Activated CD4-positive, alpha-beta T cell treated with anti-CD3 and anti-CD28 coated beads for 36 hours (primary cell): ENCODE data around the gene PIM3. TPM values are rescaled to one million over a fixed set of nuclear protein-coding genes. Genes with fewer than 3 reads are reported as not detected.

ENCODE experiments used
- ATAC-seq: fragments of 200-7000 bp; cut with Tn5 transposase; one replicate; pipeline ENCODE4 v1.10.0; 2021; ENCODE audit warnings: mild to moderate bottlenecking, moderate library complexity
- CTCF ChIA-PET: fragments of 350-600 bp; sonication (Branson Sonifier 250); formaldehyde crosslinking; loops from one replicate; lab custom pipeline; 2021; ENCODE audit warnings: antibody characterized with exemption; lab: Charles Lee
- POLR2A ChIA-PET: fragments of 350-600 bp; sonication (Branson Sonifier 250); formaldehyde crosslinking; loops from one replicate; lab custom pipeline; 2021; ENCODE audit warnings: antibody characterized with exemption, inconsistent platforms; lab: Charles Lee
- DNase-seq: peaks from one replicate; pipeline ENCODE4 v3.0.0-alpha.2; 2020
- H3K27ac Mint-ChIP-seq: one replicate; pipeline ENCODE4 v1.8.0; 2021; ENCODE audit warnings: mixed read lengths
- H3K27me3 Mint-ChIP-seq: one replicate; pipeline ENCODE4 v1.8.0; 2021; ENCODE audit warnings: mixed read lengths
- H3K36me3 Mint-ChIP-seq: one replicate; pipeline ENCODE4 v1.8.0; 2021; ENCODE audit warnings: low read depth, mixed read lengths
- H3K4me1 Mint-ChIP-seq: one replicate; pipeline ENCODE4 v1.8.0; 2021; ENCODE audit warnings: mixed read lengths
- H3K4me3 Mint-ChIP-seq: one replicate; pipeline ENCODE4 v1.8.0; 2021; ENCODE audit warnings: mild to moderate bottlenecking, moderate library complexity, mixed read lengths
- H3K9me3 Mint-ChIP-seq: one replicate; pipeline ENCODE4 v1.8.0; 2021; ENCODE audit warnings: low read depth, mixed read lengths
- intact Hi-C, 2 experiments: fragments of 100-400 bp; cut with DNase I in 1 of 2; cut with micrococcal nuclease in 1 of 2; formaldehyde crosslinking; loops; one replicate each; pipeline versions ENCODE4 v1.14.2 to v1.15.1; 2022 to 2024; cut with DNase I, micrococcal nuclease
- total RNA-seq, 2 experiments: library from RNA; stranded (reverse); gene quantifications; one replicate each; pipeline ENCODE4 v1.2.3, GENCODE V29; 2021

PIM3 gene
- total RNA-seq, 2 experiments from 2014 or later, result 127 to 165 TPM

- Mint-ChIP-seq H3K27me3 (no peaks in the 10 kb centered on the region), H3K4me3 (no peak overlapping the region), H3K27ac (no peak overlapping the region), H3K4me1 (peaks cover 3% of the 10 kb centered on the region), H3K36me3 (no peaks in the 10 kb centered on the region), H3K9me3 (no peaks in the 10 kb centered on the region)
- intact Hi-C loops, result loop anchor here in 1 of 2 experiments (1.0 kb wide), 1 partner anchor 7 kb away; no protein-coding TSS in a partner anchor
- ChIA-PET POLR2A (interaction anchor here (1.1 kb wide), 1 partner anchor 10 kb away, joined by 3 read pairs; no protein-coding TSS in a partner anchor), CTCF (interaction anchor here (1.3 to 1.6 kb wide), 2 partner anchors 14 to 78 kb away, joined by 3 read pairs; no protein-coding TSS in a partner anchor)
- ATAC-seq, result no peak
- DNase-seq, result no peak
Observed at GRCh38 chr22:49951986-49952896, 8.3 kb upstream of the PIM3 start.

DNA sequence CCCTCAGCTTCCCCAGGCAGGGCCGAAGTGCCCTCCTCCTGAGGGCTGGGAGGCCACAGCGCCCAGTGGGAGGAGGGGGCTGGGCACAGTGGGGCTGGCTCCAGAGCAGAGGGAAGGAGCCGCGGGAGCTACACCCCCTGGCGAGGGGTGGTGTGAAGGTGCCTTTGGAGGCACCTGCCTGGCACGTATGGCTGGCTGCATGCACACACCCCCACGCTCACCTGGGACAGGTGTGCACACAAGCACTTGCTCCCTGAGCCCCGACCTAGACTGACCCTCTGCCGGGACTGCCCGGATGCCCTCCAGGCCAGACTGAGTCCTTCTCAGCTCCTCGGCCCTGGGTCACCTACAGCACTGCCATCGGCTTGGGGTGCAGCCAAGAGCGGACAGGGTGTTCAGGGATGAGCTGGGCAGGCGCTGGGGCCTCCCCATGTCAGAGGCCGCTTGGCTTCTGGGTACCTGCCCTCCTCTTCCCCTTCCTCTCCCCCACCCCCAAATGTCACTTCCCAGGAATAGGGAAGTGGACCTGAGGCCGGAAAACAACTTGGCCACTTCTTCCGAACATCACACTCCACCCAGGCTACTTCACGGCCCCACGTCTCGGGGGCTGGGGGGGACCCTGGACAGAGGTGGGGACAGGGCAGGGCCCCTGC, 7.4 kb upstream of the PIM3 start:
- Mint-ChIP-seq H3K27me3 (no peaks in the 10 kb centered on the region), H3K36me3 (no peaks in the 10 kb centered on the region), H3K27ac (no peak overlapping the region), H3K4me3 (no peak overlapping the region), H3K4me1 (peaks cover 3% of the 10 kb centered on the region), H3K9me3 (no peaks in the 10 kb centered on the region)
- POLR2A ChIA-PET, result interaction anchor here (1.1 kb wide), 1 partner anchor 9 kb away, joined by 3 read pairs; no protein-coding TSS in a partner anchor
- CTCF ChIA-PET, result no interaction called here
- no peak for DNase-seq
- intact Hi-C loops, result no loop called here
- no peak for ATAC-seq

GRCh38 chr22:49953680-49954344, 6.8 kb upstream of the PIM3 start:
- DNase-seq (no peak), ATAC-seq (no peak)
- Mint-ChIP-seq H3K4me3 (no peak overlapping the region), H3K4me1 (peaks cover 6% of the 10 kb centered on the region), H3K27me3 (no peaks in the 10 kb centered on the region), H3K27ac (no peak overlapping the region), H3K36me3 (no peaks in the 10 kb centered on the region), H3K9me3 (no peaks in the 10 kb centered on the region)
- CTCF ChIA-PET, result interaction anchor here (1.5 kb wide), 1 partner anchor 77 kb away, joined by 4 read pairs; no protein-coding TSS in a partner anchor
- intact Hi-C loops, result no loop called here
- POLR2A ChIA-PET, result interaction anchor here (1.1 kb wide), 1 partner anchor 9 kb away, joined by 3 read pairs; no protein-coding TSS in a partner anchor

DNA sequence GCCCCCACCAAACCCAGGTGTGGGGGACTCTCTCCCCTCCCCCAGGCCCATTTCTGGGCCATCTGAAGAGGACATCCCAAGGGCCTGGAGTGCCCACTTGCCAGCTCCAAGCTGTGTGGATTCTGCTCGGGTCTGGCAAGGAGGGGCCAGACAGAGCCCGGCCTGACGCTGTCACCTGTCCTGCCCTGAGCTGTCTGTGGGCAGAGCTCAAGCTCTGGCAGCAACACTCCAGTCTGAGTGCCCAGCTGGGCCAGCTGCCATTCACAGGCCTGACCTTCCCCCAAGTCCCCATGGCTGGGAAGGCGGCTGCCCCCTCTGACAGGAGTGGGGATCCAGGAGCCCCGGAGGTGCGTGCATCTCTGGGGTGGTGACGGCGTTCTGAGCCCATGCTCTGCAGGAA, 6.2 kb upstream of the PIM3 start:
- Mint-ChIP-seq H3K9me3 (no peaks in the 10 kb centered on the region), H3K27ac (no peak overlapping the region), H3K27me3 (no peaks in the 10 kb centered on the region), H3K4me1 (peaks cover 11% of the 10 kb centered on the region), H3K36me3 (no peaks in the 10 kb centered on the region), H3K4me3 (no peak overlapping the region)
- ATAC-seq, result no peak
- DNase-seq, result no peak
- intact Hi-C loops, result no loop called here
- POLR2A ChIA-PET, result no interaction called here
- CTCF ChIA-PET, result interaction anchor here (0.5 to 1.5 kb wide), 2 partner anchors 76 to 366 kb away, joined by 3 to 4 read pairs; no protein-coding TSS in a partner anchor

- H3K36me3 Mint-ChIP-seq, result no peaks in the 10 kb centered on the region
- POLR2A ChIA-PET, result no interaction called here
- intact Hi-C loops, result no loop called here
- no peaks in the 10 kb centered on the region for H3K27me3 Mint-ChIP-seq
- CTCF ChIA-PET, result interaction anchor here (0.5 to 1.5 kb wide), 2 partner anchors 76 to 365 kb away, joined by 3 to 4 read pairs; no protein-coding TSS in a partner anchor
- H3K4me1 Mint-ChIP-seq, result peaks cover 14% of the 10 kb centered on the region
- ATAC-seq, result no peak
- H3K9me3 Mint-ChIP-seq, result no peaks in the 10 kb centered on the region
- no peak for DNase-seq
- H3K27ac Mint-ChIP-seq, result no peak overlapping the region
- H3K4me3 Mint-ChIP-seq, result no peak overlapping the region
Observed at GRCh38 chr22:49954991-49955580, 5.5 kb upstream of the PIM3 start.

DNA sequence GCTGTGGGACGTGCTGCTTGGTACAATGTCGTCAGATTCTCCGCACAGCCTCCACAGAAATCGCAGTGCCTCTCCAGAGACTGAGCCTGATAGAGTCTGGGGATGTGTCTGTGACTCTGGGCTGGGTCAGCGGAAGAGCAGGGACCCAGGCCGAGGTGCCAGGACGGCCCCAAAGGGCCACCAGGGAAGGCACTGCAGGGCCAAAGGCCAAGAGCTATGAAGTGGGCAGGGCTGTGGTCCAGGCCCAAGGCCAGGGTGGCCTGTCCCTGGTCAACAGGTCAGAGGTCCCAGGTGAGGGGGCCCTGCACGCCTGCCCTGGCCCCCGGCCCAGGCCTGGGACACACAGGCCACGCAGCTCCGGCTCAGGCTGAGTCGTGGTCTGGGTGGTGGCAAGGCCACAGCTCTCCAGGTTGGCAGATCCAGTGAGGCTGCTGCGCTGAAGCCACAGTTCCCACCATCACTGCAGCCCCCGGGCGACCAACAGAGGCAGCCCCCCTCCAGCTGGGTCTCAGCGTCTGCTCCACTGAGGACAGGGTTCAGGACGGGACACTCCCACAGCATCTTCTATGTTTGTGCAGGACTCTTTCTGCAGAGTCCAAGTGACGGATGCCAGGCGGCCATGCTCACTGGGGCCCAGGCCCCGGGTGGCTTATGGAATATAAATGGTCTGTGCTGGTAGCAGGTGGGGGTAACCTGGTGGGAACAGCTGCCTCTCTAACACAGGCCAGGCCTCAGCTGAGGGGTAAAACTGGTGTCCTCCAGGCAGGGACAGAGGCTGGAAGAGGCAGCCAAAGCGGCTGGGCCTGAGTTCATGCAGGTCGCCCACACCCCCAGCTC, 4.8 kb upstream of the PIM3 start:
- no peaks in the 10 kb centered on the region for H3K9me3 Mint-ChIP-seq
- no peaks in the 10 kb centered on the region for H3K27me3 Mint-ChIP-seq
- H3K4me3 Mint-ChIP-seq, result no peak overlapping the region
- no peak overlapping the region for H3K27ac Mint-ChIP-seq
- ChIA-PET CTCF (interaction anchor here (1.5 kb wide), 1 partner anchor 75 kb away, joined by 4 read pairs; no protein-coding TSS in a partner anchor), POLR2A (no interaction called here)
- DNase-seq (no peak), ATAC-seq (no peak)
- H3K36me3 Mint-ChIP-seq, result no peaks in the 10 kb centered on the region
- H3K4me1 Mint-ChIP-seq, result peaks cover 14% of the 10 kb centered on the region
- intact Hi-C loops, result no loop called here

- ATAC-seq (no peak), DNase-seq (no peak)
- Mint-ChIP-seq H3K27ac (no peak overlapping the region), H3K36me3 (peaks cover under 1% of the 10 kb centered on the region), H3K9me3 (no peaks in the 10 kb centered on the region), H3K4me3 (no peak overlapping the region), H3K27me3 (no peaks in the 10 kb centered on the region), H3K4me1 (peaks cover 11% of the 10 kb centered on the region)
- intact Hi-C loops, result no loop called here
- ChIA-PET CTCF (no interaction called here), POLR2A (no interaction called here)
Observed at GRCh38 chr22:49956418-49956770, 4.2 kb upstream of the PIM3 start.

- ChIA-PET CTCF (no interaction called here), POLR2A (interaction anchor here (0.6 kb wide), 1 partner anchor 10 kb away, joined by 3 read pairs; no protein-coding TSS in a partner anchor)
- DNase-seq, result no peak
- ATAC-seq, result no peak
- no peaks in the 10 kb centered on the region for H3K27me3 Mint-ChIP-seq
- H3K9me3 Mint-ChIP-seq, result no peaks in the 10 kb centered on the region
- H3K4me1 Mint-ChIP-seq, result peaks cover 11% of the 10 kb centered on the region
- no peak overlapping the region for H3K4me3 Mint-ChIP-seq
- peaks cover 6% of the 10 kb centered on the region for H3K36me3 Mint-ChIP-seq
- no peak overlapping the region for H3K27ac Mint-ChIP-seq
- intact Hi-C loops, result no loop called here
Observed at GRCh38 chr22:49956914-49957825, 3.4 kb upstream of the PIM3 start.

- intact Hi-C loops, result no loop called here
- DNase-seq (no peak), ATAC-seq (no peak)
- CTCF ChIA-PET, result no interaction called here
- Mint-ChIP-seq H3K27ac (no peak overlapping the region), H3K9me3 (no peaks in the 10 kb centered on the region), H3K4me1 (peaks cover 11% of the 10 kb centered on the region), H3K27me3 (no peaks in the 10 kb centered on the region), H3K4me3 (peak overlapping the region; percentile 81), H3K36me3 (peaks cover 12% of the 10 kb centered on the region)
- POLR2A ChIA-PET, result interaction anchor here (0.6 kb wide), 2 partner anchors 11 to 22 kb away, joined by 3 read pairs; no protein-coding TSS in a partner anchor
Observed at GRCh38 chr22:49957826-49958365, 2.7 kb upstream of the PIM3 start.
